ENCODE data around the gene NSUN3. TPM values are rescaled to one million over a fixed set of nuclear protein-coding genes. Genes with fewer than 3 reads are reported as not detected.

The NSUN3 gene
- total and polyA plus RNA-seq, 2 of the 4 experiments (the other 2 are of a cell fraction): 4.9 to 6.8 TPM

- Histone ChIP-seq H2BK20ac (ENCODE audit: low read depth, low read length) (no peak overlapping the region), H3K27ac (ENCODE audit: insufficient read depth, low read length) (no peak overlapping the region), H3K4me1 (ENCODE audit: control insufficient read depth, insufficient read depth, low read length) (no peaks in the 10 kb centered on the region; the same call in 1 of the 2 replicates), H2BK120ac (ENCODE audit: low read depth, low read length) (no peak overlapping the region), H3K4me3 (ENCODE audit: insufficient read depth, low read depth, low read length) (no peak overlapping the region), H4K91ac (ENCODE audit: insufficient read depth, low read depth, low read length) (no peak overlapping the region), H3K56ac (ENCODE audit: extremely low read depth, insufficient read depth, low read length) (no peak overlapping the region), H3K4me2 (ENCODE audit: low read depth, low read length) (no peak overlapping the region), H3K4ac (ENCODE audit: low read depth, low read length) (no peak overlapping the region), H4K20me1 (ENCODE audit: insufficient read depth, low read length) (no peaks in the 10 kb centered on the region), H3K23ac (ENCODE audit: low read depth, low read length) (no peak overlapping the region), H2AFZ (replicated peaks; ENCODE audit: low read length, poor library complexity) (no peak overlapping the region), H3K14ac (replicated peaks; ENCODE audit: low read depth, low read length) (no peak overlapping the region), H2AK5ac (ENCODE audit: low read depth, low read length) (no peak overlapping the region), H2BK15ac (ENCODE audit: low read depth, low read length) (no peak overlapping the region), H2BK5ac (ENCODE audit: low read depth, low read length, poor library complexity, severe bottlenecking) (no peak overlapping the region), H3K79me1 (ENCODE audit: low read depth in 1 of 2, low read length in 2 of 2) (peaks cover 4 to 14% of the 10 kb centered on the region in 2 experiments; a peak in 2 of 4 replicates), H3K9me3 (ENCODE audit: control insufficient read depth, insufficient read depth, low read length) (no peaks in the 10 kb centered on the region), H3K9ac (ENCODE audit: low read depth, low read length) (no peak overlapping the region), H4K8ac (ENCODE audit: low read depth in 2 of 2, low read length in 2 of 2) (no peak overlapping the region), H3K18ac (ENCODE audit: low read depth, low read length) (no peak overlapping the region), H3K27me3 (ENCODE audit: control insufficient read depth, insufficient read depth, low read length) (no peaks in the 10 kb centered on the region), H2AK9ac (replicated peaks; ENCODE audit: low read depth, low read length, poor library complexity) (no peak overlapping the region), H4K5ac (ENCODE audit: low read depth, low read length) (no peak overlapping the region), H3K36me3 (ENCODE audit: control insufficient read depth, insufficient read depth, low read length) (peaks cover 6% of the 10 kb centered on the region), H3K9me1 (ENCODE audit: insufficient read depth, low read length) (no peaks in the 10 kb centered on the region)
- in situ Hi-C loops (cut with MboI; ENCODE audit: low sequenced_read_pairs): no loop called here
- no peak for ATAC-seq (ENCODE audit: low read depth)
- BruUV-seq (replicated peaks): no TSS peak
- ChIA-PET POLR2A (ENCODE audit: unreplicated experiment) (no interaction called here), CTCF (interaction anchor here (0.9 to 1.6 kb wide), 4 partner anchors 11 to 67 kb away, joined by 4 to 9 read pairs (median 6); no protein-coding TSS in a partner anchor)
- 95% methylated on average over 5 of the region's 6 CpGs; no CpG with 5 or more reads in 1 of the 2 experiments for WGBS, 2 experiments (ENCODE audit: extremely low coverage in 2 of 2, insufficient read length in 1 of 2)
- no peak for TF ChIP-seq CEBPB (IDR thresholded peaks at IDR 0.05; ENCODE audit: low read depth, low read length)
- no peak for TF ChIP-seq FOS (IDR thresholded peaks at IDR 0.05; ENCODE audit: low read depth, low read length)
- no peak for TF ChIP-seq NFE2L2 (IDR thresholded peaks at IDR 0.05; ENCODE audit: low read depth, low read length)
- TF ChIP-seq USF2 (IDR thresholded peaks at IDR 0.05; ENCODE audit: low read depth, low read length): no peak
- TF ChIP-seq RAD21 (IDR thresholded peaks at IDR 0.05; ENCODE audit: low read length): no peak
- no peak for TF ChIP-seq SMC3 (IDR thresholded peaks at IDR 0.05; ENCODE audit: low read depth, low read length)
- TF ChIP-seq MXI1 (IDR thresholded peaks at IDR 0.05; ENCODE audit: borderline replicate concordance, low read depth, low read length): no peak
- no peak for TF ChIP-seq MAFK (IDR thresholded peaks at IDR 0.05; ENCODE audit: low read depth, low read length)
- TF ChIP-seq POLR2A (IDR thresholded peaks at IDR 0.05; ENCODE audit: low read depth, low read length): no peak
- no peak for TF ChIP-seq CHD1 (IDR thresholded peaks at IDR 0.05; ENCODE audit: low read depth, low read length)
- TF ChIP-seq MAZ (IDR thresholded peaks at IDR 0.05; ENCODE audit: borderline replicate concordance, low read depth, low read length): no peak
- no peak for TF ChIP-seq ELK1 (IDR thresholded peaks at IDR 0.05; ENCODE audit: borderline replicate concordance, low read depth, low read length)
- dilution Hi-C loops (cut with HindIII; ENCODE audit: low sequenced_read_pairs, unreplicated experiment): no loop called here
- no peak for DNase-seq
- intact Hi-C loops (cut with micrococcal nuclease): no loop called here
Measured at GRCh38 chr3:94070341-94070911, 7.6 kb downstream of the NSUN3 start.
